Testis (tissue), 3 donors: ENCODE measurements around the gene OLA1. TPM values are rescaled to one million over a fixed set of nuclear protein-coding genes. Genes with fewer than 3 reads are reported as not detected.

Experiments used
- DNase-seq: peaks from one replicate; pipeline ENCODE4 v3.0.0-alpha.2; 2019
- H3K27ac ChIP-seq, 2 donors: fragments of 200-600 bp; sonication (generic); one replicate each; pipeline ENCODE4 v1.5.1; 2019
- H3K27me3 ChIP-seq: fragments of 200-600 bp; sonication (generic); one replicate; pipeline ENCODE4 v1.5.1; 2019
- H3K36me3 ChIP-seq: fragments of 200-600 bp; sonication (generic); one replicate; pipeline ENCODE4 v1.5.1; 2017; ENCODE audit warnings: low read depth; ENCODE audit errors: missing control alignments
- H3K4me1 ChIP-seq: fragments of 200-600 bp; sonication (generic); one replicate; pipeline ENCODE4 v1.5.1; 2019
- H3K4me3 ChIP-seq, 2 donors: fragments of 200-600 bp; sonication (generic); one replicate each; pipeline ENCODE4 v1.5.1; 2017 to 2019
- H3K9me3 ChIP-seq: fragments of 200-600 bp; sonication (generic); one replicate; pipeline ENCODE4 v1.5.1; 2017
- POLR2A ChIP-seq: fragments of 450-650 bp; IDR thresholded peaks from one replicate; pipeline ENCODE4 v1.6.1; 2017; ENCODE audit warnings: antibody characterized with exemption, mild to moderate bottlenecking, moderate library complexity
- WGBS, 2 donors: methylation state at CpG; one replicate each; pipeline ENCODE4 v1.1.5; 2018; 5-methylcytosine and 5-hydroxymethylcytosine counted together
- intact Hi-C: fragments of 100-400 bp; cut with DNase I; formaldehyde crosslinking; loops from one replicate; pipeline ENCODE4 v1.15.1; 2023; ENCODE audit warnings: low total_unique reads
- polyA plus RNA-seq: library from polyadenylated mRNA; stranded (reverse); fragments of 350-450 nt; fragmentation: Illumina TruSeq; extraction: RNeasy Lipid Tissue Mini Kit (QIAGEN cat#74804); gene quantifications from one replicate; pipeline ENCODE4 v1.2.3, GENCODE V29; 2014; ENCODE audit warnings: low read depth, low replicate concordance; ENCODE audit not compliant: insufficient read depth
- total RNA-seq, 2 donors: library from RNA; depleted of rRNA; stranded (reverse); fragments of >200 nt; gene quantifications; one replicate each; pipeline ENCODE4 v1.2.3, GENCODE V29; 2016
- TF ChIP-seq, protein P1 (sequence below), 3 experiments: fragments of 450-650 bp in 2 of 3; fragments of 200-600 bp in 1 of 3; sonication (generic) in 1 of 3; IDR thresholded peaks; one replicate each; pipeline ENCODE4 v1.5.1; 2016 to 2019; ENCODE audit warnings: antibody characterized with exemption in 3 of 3, mild to moderate bottlenecking in 2 of 3, moderate library complexity in 1 of 3

OLA1 gene
- total and polyA plus RNA-seq, 3 donors from 2014 or later = 58.0 to 118 (median 63.6) TPM

- H3K27ac ChIP-seq = no peak overlapping the region
- intact Hi-C loops = no loop called here
- H3K4me3 ChIP-seq = no peak overlapping the region
- TF ChIP-seq, protein P1, sequence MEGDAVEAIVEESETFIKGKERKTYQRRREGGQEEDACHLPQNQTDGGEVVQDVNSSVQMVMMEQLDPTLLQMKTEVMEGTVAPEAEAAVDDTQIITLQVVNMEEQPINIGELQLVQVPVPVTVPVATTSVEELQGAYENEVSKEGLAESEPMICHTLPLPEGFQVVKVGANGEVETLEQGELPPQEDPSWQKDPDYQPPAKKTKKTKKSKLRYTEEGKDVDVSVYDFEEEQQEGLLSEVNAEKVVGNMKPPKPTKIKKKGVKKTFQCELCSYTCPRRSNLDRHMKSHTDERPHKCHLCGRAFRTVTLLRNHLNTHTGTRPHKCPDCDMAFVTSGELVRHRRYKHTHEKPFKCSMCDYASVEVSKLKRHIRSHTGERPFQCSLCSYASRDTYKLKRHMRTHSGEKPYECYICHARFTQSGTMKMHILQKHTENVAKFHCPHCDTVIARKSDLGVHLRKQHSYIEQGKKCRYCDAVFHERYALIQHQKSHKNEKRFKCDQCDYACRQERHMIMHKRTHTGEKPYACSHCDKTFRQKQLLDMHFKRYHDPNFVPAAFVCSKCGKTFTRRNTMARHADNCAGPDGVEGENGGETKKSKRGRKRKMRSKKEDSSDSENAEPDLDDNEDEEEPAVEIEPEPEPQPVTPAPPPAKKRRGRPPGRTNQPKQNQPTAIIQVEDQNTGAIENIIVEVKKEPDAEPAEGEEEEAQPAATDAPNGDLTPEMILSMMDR (IDR thresholded peaks at IDR 0.05) = no peak
- TF ChIP-seq POLR2A = no peak
- 94% methylated on average over 4 of the region's 4 CpGs for WGBS, 2 donors
- H3K27me3 ChIP-seq = no peaks in the 10 kb centered on the region
- H3K4me1 ChIP-seq = peaks cover 9% of the 10 kb centered on the region
- no peaks in the 10 kb centered on the region for H3K36me3 ChIP-seq
- H3K9me3 ChIP-seq = no peaks in the 10 kb centered on the region
- DNase-seq = no peak
These were observed 197.3 kb downstream of the OLA1 start for GRCh38 chr2:174051068-174051467.

GRCh38 chr2:174049895-174050294 is 198.4 kb downstream of the OLA1 start:
- Histone ChIP-seq H3K9me3 (no peaks in the 10 kb centered on the region), H3K36me3 (no peaks in the 10 kb centered on the region), H3K4me3 (no peak overlapping the region), H3K27ac (no peak overlapping the region), H3K4me1 (peaks cover 9% of the 10 kb centered on the region), H3K27me3 (no peaks in the 10 kb centered on the region)
- 68 to 78% methylated on average over 2 of the region's 2 CpGs for WGBS, 2 donors
- no peak for DNase-seq
- TF ChIP-seq POLR2A = no peak
- TF ChIP-seq, protein P1 (IDR thresholded peaks at IDR 0.05) = no peak
- intact Hi-C loops = no loop called here

DNA sequence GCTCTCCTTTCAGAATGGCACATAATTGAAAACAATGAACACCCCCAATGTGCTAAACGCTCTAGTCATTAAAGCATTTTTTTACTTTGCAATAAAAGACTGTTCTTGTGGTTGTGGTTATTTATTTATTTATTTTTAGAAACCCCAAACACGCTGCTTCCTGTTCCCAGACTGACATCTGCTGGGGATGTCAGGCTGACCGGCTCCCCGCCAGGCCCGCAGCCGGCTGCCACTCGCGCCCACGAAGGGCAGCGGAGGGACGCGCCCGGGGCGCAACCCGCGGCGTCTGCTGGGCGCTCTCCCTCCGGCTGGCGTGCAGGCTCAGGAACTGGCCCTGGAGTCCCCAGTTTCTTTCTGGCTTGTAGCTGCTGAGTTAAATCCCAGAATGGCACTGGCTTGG is 200.1 kb downstream of the OLA1 start:
- Histone ChIP-seq H3K27ac (no peak overlapping the region), H3K27me3 (no peaks in the 10 kb centered on the region), H3K4me1 (peaks cover 3% of the 10 kb centered on the region), H3K36me3 (no peaks in the 10 kb centered on the region), H3K4me3 (peak overlapping the region in 1 of 2 donors; percentile 23), H3K9me3 (no peaks in the 10 kb centered on the region)
- TF ChIP-seq, protein P1 (IDR thresholded peaks at IDR 0.05) = no peak
- no peak for TF ChIP-seq POLR2A
- intact Hi-C loops = no loop called here
- WGBS, 2 donors = 68% methylated on average over 19 to 20 of the region's 20 CpGs
- no peak for DNase-seq

- H3K27ac ChIP-seq = no peak overlapping the region
- intact Hi-C loops = no loop called here
These were observed 200.6 kb downstream of the OLA1 start for GRCh38 chr2:174047746-174048145.

GRCh38 chr2:174046172-174046571 is 202.2 kb downstream of the OLA1 start:
- H3K27ac ChIP-seq = no peak overlapping the region
- TF ChIP-seq, protein P1 (IDR thresholded peaks at IDR 0.05) = no peak
- no peak for TF ChIP-seq POLR2A
- H3K36me3 ChIP-seq = no peaks in the 10 kb centered on the region
- H3K4me1 ChIP-seq = peaks cover 3% of the 10 kb centered on the region
- 80 to 97% methylated on average over 3 of the region's 3 CpGs for WGBS, 2 donors
- no peak overlapping the region for H3K4me3 ChIP-seq
- intact Hi-C loops = no loop called here
- no peak for DNase-seq
- no peaks in the 10 kb centered on the region for H3K27me3 ChIP-seq
- H3K9me3 ChIP-seq = no peaks in the 10 kb centered on the region

More at GRCh38 chr2:174047746-174048145, 200.6 kb downstream of the OLA1 start:
- Histone ChIP-seq H3K9me3 (no peaks in the 10 kb centered on the region), H3K36me3 (no peaks in the 10 kb centered on the region), H3K4me1 (peaks cover 3% of the 10 kb centered on the region), H3K27me3 (no peaks in the 10 kb centered on the region), H3K4me3 (peak overlapping the region in 1 of 2 donors; percentile 23)
- no peak for DNase-seq
- 63 to 68% methylated on average over 9 of the region's 9 CpGs for WGBS, 2 donors
- no peak for TF ChIP-seq POLR2A
- TF ChIP-seq, protein P1 (IDR thresholded peaks at IDR 0.05) = no peak
